NT2/D1 (cell line): ENCODE measurements around the gene OPRD1.
A peak's percentile ranks its signal among the peaks of the same experiment; 100 is the strongest.
"Not testable (repeated sequence)": the region's sequence is repeated elsewhere in the genome, so short reads cannot be mapped to it uniquely, and the experiment has no call there.

Experiments used
- DNase-seq: peaks from one replicate; pipeline ENCODE4 v3.0.0-alpha.2; 2011; ENCODE audit warnings: low read depth, low spot score
- H3K27me3 ChIP-seq: 2 replicates; pipeline ENCODE4 v1.6.0; 2011; ENCODE audit warnings: mild to moderate bottlenecking; ENCODE audit not compliant: insufficient read length, insufficient read depth
- H3K36me3 ChIP-seq: 2 replicates; pipeline ENCODE4 v1.6.1; 2011; ENCODE audit warnings: mild to moderate bottlenecking, low read length, mixed read lengths; ENCODE audit not compliant: insufficient read depth, insufficient read length
- H3K4me1 ChIP-seq: 2 replicates; pipeline ENCODE4 v1.5.1; 2011; ENCODE audit not compliant: insufficient read depth, insufficient read length
- H3K4me3 ChIP-seq: 2 replicates; pipeline ENCODE4 v1.5.1; 2011; ENCODE audit warnings: low read depth; ENCODE audit not compliant: insufficient read length
- H3K9ac ChIP-seq: 2 replicates; pipeline ENCODE4 v1.6.0; 2011; ENCODE audit warnings: low read depth; ENCODE audit not compliant: insufficient read length
- H3K9me3 ChIP-seq: 2 replicates; pipeline ENCODE4 v1.5.1; 2011; ENCODE audit warnings: mild to moderate bottlenecking, low read length; ENCODE audit not compliant: insufficient read depth
- SUZ12 ChIP-seq: IDR thresholded peaks from 2 replicates; pipeline ENCODE4 v1.6.1; 2011; ENCODE audit not compliant: insufficient read length, insufficient read depth; ENCODE audit errors: extremely low read depth
- YY1 ChIP-seq: IDR thresholded peaks from 2 replicates; pipeline ENCODE4 v1.6.1; 2011; ENCODE audit not compliant: insufficient read length, insufficient read depth
- ZNF274 ChIP-seq: IDR thresholded peaks from 2 replicates; pipeline ENCODE4 v1.6.1; 2011; ENCODE audit warnings: mild to moderate bottlenecking, low read depth, low read length

OPRD1 gene

DNA sequence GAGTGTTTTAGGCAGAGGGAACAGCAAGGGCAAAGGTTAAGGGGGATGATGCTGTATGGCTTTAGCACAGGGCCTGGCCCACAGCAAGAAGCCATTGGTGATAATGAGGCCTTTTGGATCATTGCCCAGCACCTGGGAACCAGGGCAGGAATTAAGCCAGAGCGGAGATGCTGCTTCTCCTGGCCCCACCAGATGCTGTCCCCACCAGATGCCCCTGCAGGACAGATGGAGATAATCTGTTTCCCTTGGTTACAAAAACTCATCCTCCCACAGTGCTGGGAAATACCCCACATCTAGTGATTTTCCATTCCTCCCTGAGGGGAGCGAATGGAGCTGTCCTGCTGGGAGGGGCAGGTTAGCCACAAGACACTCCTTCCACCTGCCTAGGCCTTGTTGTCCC lies 18.8 kb downstream of the OPRD1 start:
- no peaks in the 10 kb centered on the region for H3K36me3 ChIP-seq
- DNase-seq: no peak

DNA sequence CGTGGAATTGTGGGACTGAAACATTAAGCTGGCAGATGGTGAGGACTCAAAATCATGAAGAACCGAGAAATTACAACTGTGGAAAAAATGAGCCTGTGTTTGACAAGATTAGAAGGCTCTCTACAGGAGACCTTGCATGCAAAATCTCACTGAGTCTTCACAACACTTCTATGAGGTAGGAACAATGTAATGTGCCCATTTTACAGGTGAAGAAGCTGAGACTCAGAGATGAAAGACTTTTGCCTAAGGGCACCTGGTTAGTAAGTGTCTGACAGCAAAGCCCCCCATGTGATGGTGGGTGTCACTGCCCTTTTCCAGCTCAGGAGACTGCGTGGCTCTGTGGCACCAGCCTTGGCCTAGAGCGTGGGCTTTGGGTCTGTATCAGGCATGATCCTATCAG lies 21.0 kb downstream of the OPRD1 start:
- H3K9me3 ChIP-seq: no peaks in the 10 kb centered on the region
- H3K27me3 ChIP-seq: no peaks in the 10 kb centered on the region
- H3K4me1 ChIP-seq: peaks cover 4% of the 10 kb centered on the region
- no peak overlapping the region for H3K4me3 ChIP-seq
- no peak for DNase-seq
- H3K9ac ChIP-seq: no peak overlapping the region
- H3K36me3 ChIP-seq: no peaks in the 10 kb centered on the region
- TF ChIP-seq ZNF274: no peak
- no peak for TF ChIP-seq SUZ12
- no peak for TF ChIP-seq YY1

More for the DNA sequence above, 18.8 kb downstream of the OPRD1 start:
- H3K9ac ChIP-seq: peak overlapping the region; percentile 43
- H3K4me3 ChIP-seq: no peak overlapping the region
- H3K27me3 ChIP-seq: no peaks in the 10 kb centered on the region
- H3K9me3 ChIP-seq: no peaks in the 10 kb centered on the region
- TF ChIP-seq SUZ12: no peak
- TF ChIP-seq YY1: no peak
- TF ChIP-seq ZNF274: no peak
- H3K4me1 ChIP-seq: peaks cover 4% of the 10 kb centered on the region

DNA sequence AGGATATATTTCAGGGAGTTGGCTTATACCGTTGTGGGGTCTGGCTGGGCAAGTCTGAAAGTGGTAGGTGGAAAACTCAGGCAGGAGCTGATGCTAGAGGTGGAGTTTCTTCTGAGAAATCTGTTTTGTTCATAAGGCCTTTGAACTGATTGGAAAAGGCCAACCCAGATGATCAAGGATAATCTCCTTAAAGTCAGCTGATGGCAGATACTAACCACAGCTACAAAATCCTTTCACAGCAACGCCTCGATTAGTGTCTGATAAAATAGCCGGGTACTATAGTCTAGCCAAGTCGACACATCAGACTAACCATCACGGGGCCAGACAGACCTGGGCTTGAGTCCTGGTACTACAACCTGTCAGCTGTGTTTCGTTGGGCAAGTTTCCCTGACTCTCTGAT lies 21.4 kb downstream of the OPRD1 start:
- no peak overlapping the region for H3K9ac ChIP-seq
- no peak for DNase-seq
- H3K4me3 ChIP-seq: no peak overlapping the region
- H3K9me3 ChIP-seq: no peaks in the 10 kb centered on the region
- no peak for TF ChIP-seq SUZ12
- TF ChIP-seq YY1: no peak
- TF ChIP-seq ZNF274: no peak
- peaks cover 4% of the 10 kb centered on the region for H3K4me1 ChIP-seq
- H3K36me3 ChIP-seq: no peaks in the 10 kb centered on the region
- no peaks in the 10 kb centered on the region for H3K27me3 ChIP-seq

DNA sequence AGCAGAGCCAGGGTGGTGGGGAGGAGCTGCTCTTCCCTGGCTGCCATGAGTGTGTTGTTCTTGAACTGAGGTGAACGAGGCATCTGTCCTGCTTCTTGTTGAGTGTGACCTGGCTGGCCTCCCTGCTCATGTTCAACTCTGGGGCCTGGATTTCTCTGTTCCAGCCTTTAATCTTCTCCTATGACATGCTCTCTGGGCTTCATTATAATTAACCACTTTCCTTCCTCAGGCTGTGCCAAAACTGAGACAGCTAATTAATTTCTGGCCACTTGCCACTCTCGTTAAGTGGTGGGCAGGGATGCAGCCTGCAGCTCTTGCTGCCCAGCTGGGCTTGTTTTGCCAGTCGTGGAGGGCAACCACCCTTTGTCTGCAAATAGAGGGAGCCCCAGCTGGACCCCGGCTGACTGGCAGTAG lies 23.3 kb downstream of the OPRD1 start:
- peaks cover 4% of the 10 kb centered on the region for H3K4me1 ChIP-seq
- no peaks in the 10 kb centered on the region for H3K9me3 ChIP-seq
- no peak for TF ChIP-seq YY1
- TF ChIP-seq ZNF274: no peak
- TF ChIP-seq SUZ12: no peak
- no peak overlapping the region for H3K4me3 ChIP-seq
- H3K27me3 ChIP-seq: no peaks in the 10 kb centered on the region
- H3K36me3 ChIP-seq: no peaks in the 10 kb centered on the region
- no peak for DNase-seq
- H3K9ac ChIP-seq: no peak overlapping the region

DNA sequence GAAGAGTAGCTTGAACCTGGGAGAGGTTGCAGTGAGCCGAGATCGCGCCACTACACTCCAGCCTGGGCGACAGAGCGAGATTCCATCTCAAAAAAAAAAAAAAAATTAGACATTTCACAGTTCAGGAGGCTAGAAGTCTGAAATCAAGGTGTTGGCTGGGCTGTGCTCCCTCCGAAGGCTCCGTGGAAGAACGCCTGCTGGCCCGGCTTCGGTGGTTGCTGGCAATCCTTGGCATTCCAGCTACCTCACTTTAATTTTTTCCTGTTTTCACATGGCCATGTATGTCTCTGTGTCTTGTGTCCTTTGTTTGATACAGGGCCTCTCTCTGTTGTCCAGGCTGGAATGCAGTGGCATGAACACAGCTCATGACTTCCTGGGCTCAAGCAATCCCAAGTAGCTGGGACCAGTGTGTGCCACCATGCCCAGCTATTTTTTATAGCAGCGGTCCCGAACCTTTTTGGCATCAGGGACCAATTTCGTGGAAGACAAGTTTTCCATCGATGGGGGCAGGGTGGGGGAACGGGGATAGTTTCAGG lies 24.5 kb downstream of the OPRD1 start:
- no peak for DNase-seq
- Histone ChIP-seq H3K36me3 (no peaks in the 10 kb centered on the region), H3K27me3 (no peaks in the 10 kb centered on the region), H3K9ac (no peak overlapping the region), H3K9me3 (no peaks in the 10 kb centered on the region), H3K4me3 (no peak overlapping the region), H3K4me1 (no peaks in the 10 kb centered on the region)
- TF ChIP-seq YY1 (no peak), SUZ12 (no peak), ZNF274 (no peak)

DNA sequence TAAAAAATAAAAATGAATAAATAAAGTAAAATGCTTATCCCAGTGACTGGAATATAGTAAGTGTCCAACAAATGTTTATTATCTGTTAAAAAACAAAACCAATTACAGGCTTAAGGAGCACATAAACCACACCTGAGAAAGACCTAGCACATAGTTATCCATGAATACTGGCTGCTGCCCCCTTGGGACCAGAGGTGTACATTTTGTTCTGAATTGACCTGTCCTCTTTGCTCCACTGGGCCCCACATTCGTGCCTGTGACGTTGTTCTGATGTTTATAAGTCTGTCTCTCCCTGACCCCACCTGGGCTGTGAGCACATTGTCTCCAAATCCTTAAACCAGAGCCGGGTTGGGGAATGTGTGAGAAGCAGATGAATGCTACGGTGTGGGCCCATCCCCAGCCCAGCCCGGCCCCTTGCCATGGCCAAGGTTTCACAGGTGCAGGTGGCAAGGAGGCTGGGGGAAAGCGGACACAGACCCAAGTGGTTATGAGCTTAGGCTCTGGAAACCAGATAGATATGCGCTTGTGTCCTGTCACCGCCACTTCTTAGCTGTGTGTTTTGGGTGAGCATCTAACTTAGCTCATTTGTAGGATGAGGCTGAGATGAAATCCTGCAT lies 29.1 kb downstream of the OPRD1 start:
- no peaks in the 10 kb centered on the region for H3K36me3 ChIP-seq
- no peak for DNase-seq
- no peaks in the 10 kb centered on the region for H3K9me3 ChIP-seq
- no peak overlapping the region for H3K9ac ChIP-seq
- H3K27me3 ChIP-seq: no peaks in the 10 kb centered on the region
- no peak for TF ChIP-seq SUZ12
- TF ChIP-seq ZNF274: no peak
- no peak overlapping the region for H3K4me3 ChIP-seq
- no peaks in the 10 kb centered on the region for H3K4me1 ChIP-seq

DNA sequence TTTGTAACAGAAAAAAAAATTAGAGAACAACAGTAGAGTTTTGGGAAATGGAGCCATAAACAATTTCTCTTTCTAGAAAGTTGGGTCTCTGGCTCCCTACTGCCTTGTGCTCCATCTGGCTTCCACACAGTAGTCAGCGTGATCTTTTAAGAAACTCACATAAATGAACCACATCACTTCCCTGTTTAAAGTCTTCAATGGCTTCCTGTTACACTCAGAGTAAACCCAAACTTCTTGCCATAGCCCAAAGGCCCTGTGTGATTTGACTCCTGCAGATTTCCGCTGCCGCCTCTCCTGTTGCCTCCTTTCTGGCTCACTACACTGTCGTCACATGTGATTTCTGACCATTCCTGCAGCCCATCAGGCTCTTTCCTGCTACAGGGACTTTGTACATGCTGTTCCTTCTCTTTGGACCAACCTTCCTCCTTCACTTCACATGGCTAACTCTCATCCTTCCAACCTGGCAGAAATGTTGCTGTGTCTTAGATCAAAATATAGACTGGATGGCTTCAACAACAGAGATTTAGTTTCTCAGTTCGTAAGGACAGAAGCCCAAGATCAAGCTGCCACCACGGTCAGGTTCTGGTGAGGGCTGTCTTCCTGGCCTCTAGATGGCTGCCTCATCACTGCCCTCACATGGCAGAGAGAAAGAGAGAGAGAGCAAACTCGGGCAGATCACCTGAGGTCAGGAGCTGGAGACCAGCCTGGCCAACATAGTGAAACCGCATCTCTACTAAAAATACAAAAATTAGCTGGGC lies 34.0 kb downstream of the OPRD1 start:
- DNase-seq: no peak
- no peaks in the 10 kb centered on the region for H3K27me3 ChIP-seq
- H3K4me1 ChIP-seq: no peaks in the 10 kb centered on the region
- H3K9ac ChIP-seq: no peak overlapping the region
- H3K9me3 ChIP-seq: no peaks in the 10 kb centered on the region
- H3K4me3 ChIP-seq: no peak overlapping the region
- TF ChIP-seq YY1: no peak
- no peak for TF ChIP-seq SUZ12
- no peaks in the 10 kb centered on the region for H3K36me3 ChIP-seq

DNA sequence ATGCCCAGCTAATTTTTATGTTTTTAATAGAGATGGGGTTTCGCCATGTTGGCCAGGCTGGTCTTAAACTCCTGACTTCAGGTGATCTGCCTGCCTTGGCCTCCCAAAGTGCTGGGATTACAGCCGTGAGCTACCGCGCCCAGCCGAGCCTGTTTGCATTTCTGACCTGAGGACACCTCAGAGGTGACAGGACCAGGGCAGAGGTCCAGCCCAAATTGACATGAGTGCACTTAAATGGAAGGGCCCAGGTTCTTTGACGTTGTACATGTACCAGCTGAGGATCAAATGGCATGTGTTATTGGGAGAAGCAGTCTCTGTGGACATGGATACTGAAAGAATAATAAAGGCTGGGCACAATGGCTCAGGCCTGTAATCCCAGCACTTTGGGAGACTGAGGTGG lies 35.2 kb downstream of the OPRD1 start:
- not testable (repeated sequence) for DNase-seq, H3K36me3 ChIP-seq, H3K27me3 ChIP-seq, H3K4me3 ChIP-seq, H3K9ac ChIP-seq, H3K4me1 ChIP-seq, H3K9me3 ChIP-seq
